GM10248 (cell line): ENCODE data around the gene EVL.
A peak's percentile ranks its signal among the peaks of the same experiment; 100 is the strongest.
"Not testable (repeated sequence)": the region's sequence is repeated elsewhere in the genome, so short reads cannot be mapped to it uniquely, and the experiment has no call there.

Experiments used
- CTCF ChIA-PET: fragments of 300-600 bp; sonication (Branson Sonifier 250); formaldehyde crosslinking; extraction: SDS; loops from one replicate; lab custom pipeline; 2021; ENCODE audit warnings: antibody characterized with exemption; lab: Yijun Ruan, JAX
- POLR2A ChIA-PET: fragments of 350-650 bp; sonication (Branson Sonifier 250); formaldehyde crosslinking; extraction: SDS; loops from one replicate; lab custom pipeline; 2020; ENCODE audit warnings: antibody characterized with exemption; lab: Yijun Ruan, JAX
- DNase-seq: peaks from one replicate; pipeline ENCODE4 v3.0.0; 2012; ENCODE audit errors: extremely low spot score
- TF ChIP-seq, protein P1 (sequence below): IDR thresholded peaks from 2 replicates; pipeline ENCODE4 v1.5.1; 2012; ENCODE audit warnings: mild to moderate bottlenecking, low read depth; ENCODE audit errors: extremely low read depth, missing control alignments, control extremely low read depth

EVL gene

DNA sequence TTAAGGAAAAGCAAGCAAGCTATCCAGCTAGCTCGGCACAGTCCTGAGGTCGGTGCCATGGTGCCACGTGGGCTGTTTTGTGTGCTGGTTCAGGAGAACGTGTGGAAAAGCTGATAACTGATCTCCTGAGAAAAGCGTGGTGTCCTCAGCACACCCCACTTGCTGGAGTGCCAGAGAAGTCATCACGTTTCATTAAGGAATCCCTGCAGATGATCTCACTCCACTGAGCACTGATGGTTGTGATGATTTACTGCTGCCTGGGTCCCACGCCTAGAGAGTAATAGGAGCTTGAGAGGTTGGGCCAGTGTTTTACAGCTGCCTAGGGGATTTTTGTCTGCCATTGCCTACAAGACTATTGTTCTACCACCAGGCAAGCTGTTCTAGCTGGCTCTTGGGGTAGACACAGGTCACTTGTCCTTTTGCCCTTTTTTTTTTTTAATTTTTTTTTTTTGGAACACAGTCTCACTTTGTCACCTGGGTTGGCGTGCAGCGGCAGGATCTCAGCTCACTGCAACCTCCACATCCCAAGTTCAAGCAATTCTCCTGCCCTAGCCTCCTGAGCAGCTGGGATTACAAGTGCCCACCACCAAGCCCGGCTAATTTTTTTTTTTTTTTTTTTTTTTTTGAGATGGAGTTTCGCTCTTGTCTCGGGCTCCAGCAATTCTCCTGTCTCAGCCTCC is 42.3 kb upstream of the EVL start:
- ChIA-PET CTCF (interaction anchor here (0.6 to 3.9 kb wide), 7 partner anchors 9 to 353 kb away, joined by 3 to 21 read pairs (median 4); a partner anchor contains a TSS), POLR2A (no interaction called here)
- DNase-seq = no peak

DNA sequence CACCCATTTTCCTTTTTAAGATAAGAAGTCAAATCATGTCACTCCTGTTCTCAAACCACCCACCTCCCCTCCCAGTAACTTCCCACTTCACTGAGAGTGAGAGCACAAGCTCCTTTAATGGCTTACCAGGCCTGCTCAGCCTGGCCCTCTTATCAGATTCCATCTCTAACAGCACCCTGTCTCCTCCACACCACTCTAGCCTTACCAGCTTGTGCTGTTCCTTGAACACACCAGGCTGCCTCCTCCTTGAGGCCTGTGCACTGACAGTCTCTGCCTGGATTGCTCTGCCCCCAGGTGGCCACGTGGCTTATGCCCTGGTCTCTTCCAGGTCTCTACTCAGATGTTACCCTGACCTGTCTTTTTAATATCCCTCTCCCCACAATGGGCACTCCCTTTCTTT is 40.1 kb upstream of the EVL start:
- DNase-seq = peak; percentile 53
- TF ChIP-seq, protein P1, sequence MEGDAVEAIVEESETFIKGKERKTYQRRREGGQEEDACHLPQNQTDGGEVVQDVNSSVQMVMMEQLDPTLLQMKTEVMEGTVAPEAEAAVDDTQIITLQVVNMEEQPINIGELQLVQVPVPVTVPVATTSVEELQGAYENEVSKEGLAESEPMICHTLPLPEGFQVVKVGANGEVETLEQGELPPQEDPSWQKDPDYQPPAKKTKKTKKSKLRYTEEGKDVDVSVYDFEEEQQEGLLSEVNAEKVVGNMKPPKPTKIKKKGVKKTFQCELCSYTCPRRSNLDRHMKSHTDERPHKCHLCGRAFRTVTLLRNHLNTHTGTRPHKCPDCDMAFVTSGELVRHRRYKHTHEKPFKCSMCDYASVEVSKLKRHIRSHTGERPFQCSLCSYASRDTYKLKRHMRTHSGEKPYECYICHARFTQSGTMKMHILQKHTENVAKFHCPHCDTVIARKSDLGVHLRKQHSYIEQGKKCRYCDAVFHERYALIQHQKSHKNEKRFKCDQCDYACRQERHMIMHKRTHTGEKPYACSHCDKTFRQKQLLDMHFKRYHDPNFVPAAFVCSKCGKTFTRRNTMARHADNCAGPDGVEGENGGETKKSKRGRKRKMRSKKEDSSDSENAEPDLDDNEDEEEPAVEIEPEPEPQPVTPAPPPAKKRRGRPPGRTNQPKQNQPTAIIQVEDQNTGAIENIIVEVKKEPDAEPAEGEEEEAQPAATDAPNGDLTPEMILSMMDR = peak; percentile 59
- ChIA-PET CTCF (interaction anchor here (0.8 to 4.3 kb wide), 22 partner anchors 9 to 168 kb away, joined by 3 to 50 read pairs (median 4); no protein-coding TSS in a partner anchor), POLR2A (no interaction called here)

More for the DNA sequence above, 42.3 kb upstream of the EVL start:
- TF ChIP-seq, protein P1 = no peak

DNA sequence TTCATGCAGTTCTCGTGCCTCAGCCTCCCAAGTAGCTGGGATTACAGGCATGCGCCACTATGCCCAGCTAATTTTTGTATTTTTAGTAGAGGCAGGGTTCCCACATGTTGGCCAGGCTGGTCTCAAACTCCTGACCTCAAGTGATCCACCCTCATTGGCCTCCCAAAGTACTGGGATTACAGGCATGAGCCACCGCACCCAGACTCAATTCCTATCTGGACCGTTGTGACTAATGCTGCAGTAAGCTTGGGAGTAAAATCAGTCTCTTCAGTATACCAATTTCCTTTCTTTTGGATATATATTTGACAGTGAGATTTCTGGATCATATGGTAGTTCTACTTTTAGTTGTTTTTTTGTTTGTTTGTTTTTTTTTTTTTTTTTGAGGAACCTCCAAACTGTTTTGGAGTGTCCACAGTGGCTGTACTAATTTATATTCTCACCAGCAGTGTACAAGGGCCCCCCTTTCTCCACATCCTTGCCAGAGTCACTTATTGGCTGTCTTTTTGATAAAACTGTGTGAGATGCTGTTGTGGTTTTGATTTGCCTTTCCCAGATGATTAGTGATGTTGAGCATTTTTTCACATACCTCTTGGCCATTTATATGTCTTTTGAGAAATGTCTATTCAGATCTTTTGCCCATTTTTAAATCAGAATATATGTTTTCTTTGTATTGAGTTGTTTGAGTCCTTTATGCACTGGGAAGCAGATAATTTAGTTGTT is 37.3 kb upstream of the EVL start:
- TF ChIP-seq, protein P1 = no peak
- ChIA-PET POLR2A (no interaction called here), CTCF (interaction anchor here (4.3 kb wide), 1 partner anchor 46 kb away, joined by 50 read pairs; no protein-coding TSS in a partner anchor)
- no peak for DNase-seq

DNA sequence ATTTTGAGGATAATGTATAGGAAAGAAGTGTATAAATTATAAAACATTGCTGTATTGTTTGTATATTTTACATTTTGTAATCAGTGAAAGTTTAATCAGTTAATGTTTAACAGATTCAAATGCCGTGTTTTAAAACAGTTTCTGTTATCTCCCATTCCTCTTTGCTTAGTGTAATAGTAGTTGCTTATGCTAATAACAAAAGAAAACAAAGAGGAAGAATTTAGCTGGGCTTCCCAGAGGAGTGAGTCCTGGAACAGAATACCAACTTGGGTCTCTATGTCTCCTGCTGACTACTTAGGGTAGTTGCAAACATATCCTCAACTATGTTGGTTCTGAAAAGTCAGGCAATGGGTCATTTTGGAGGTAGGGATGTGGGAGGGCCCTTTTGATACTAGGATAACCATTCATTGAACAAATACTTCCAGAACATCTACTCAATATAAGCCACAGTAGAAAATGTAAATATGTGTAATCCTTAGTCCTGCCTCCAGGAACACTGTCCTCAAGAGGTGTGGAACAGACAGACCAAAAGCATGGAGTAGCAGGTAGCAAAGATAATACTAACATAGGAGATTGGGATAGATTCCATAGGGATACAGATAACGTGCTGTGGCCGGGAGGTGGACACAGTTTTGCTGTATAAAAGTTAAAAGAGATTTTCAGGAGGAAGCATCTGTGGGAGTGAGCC is 36.1 kb upstream of the EVL start:
- TF ChIP-seq, protein P1 = no peak
- CTCF ChIA-PET = interaction anchor here (1.0 to 1.3 kb wide), 2 partner anchors 8 to 17 kb away, joined by 3 read pairs; no protein-coding TSS in a partner anchor
- DNase-seq = no peak
- POLR2A ChIA-PET = no interaction called here

DNA sequence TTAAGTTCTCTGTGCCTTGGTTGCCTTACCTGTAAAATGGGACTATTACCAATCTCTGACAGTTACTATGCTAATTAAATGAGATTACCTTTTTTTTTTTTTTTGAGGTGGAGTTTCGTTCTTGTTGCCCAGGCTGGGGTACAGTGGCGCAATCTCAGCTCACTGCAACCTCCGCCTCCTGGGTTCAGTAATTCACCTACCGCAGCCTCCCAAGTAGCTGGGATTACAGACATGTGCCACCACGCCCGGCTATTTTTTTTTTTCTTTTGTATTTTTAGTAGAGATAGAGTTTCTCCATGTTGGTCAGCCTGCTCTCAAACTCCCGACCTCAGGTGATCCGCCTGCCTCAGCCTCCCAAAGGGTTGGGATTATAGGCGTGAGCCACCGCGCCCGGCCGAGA is 35.2 kb upstream of the EVL start:
- CTCF ChIA-PET = interaction anchor here (1.0 to 1.3 kb wide), 3 partner anchors 18 to 48 kb away, joined by 3 read pairs; no protein-coding TSS in a partner anchor
- POLR2A ChIA-PET, DNase-seq: not testable (repeated sequence)

DNA sequence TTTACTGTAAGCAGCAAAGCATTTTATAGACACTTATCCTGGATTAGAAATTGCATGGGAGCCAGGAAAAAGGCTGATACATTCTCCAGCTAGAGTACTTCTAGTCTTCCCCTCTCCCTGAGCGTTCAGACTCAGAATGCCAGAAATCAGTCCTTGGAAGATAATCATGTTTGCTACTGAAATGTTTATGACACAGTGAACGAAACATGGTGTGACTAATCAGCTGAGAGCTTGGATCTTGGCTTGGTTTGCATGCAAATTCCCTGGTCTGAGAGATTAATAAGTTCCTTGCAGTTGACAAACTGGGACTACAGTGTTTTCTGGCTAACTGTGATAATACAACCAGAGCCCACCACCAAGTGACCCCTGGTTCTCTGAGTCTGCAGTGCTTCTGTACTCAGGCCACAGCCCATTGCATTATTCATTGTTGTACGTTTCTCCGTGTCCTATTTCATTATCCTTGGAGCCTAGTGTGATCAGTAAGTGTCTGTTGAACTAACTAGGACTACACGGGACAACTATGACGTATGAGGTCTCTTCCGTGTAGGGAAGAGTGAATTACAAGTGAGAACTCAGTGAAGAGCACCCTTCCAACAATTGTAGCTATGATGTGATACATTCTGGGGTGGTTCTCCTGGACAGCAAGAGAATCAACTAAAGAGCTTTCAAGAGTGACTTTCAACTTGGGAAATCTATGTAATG is 34.6 kb upstream of the EVL start:
- ChIA-PET CTCF (interaction anchor here (1.0 to 2.6 kb wide), 6 partner anchors 8 to 163 kb away, joined by 3 to 8 read pairs (median 4); no protein-coding TSS in a partner anchor), POLR2A (no interaction called here)
- no peak for DNase-seq
- TF ChIP-seq, protein P1 = no peak
